T-helper 2 cell treated with Interferon-gamma antibody and Interleukin-4, amounts not matched to agents 5 μg/mL and 100 μg/mL, for 36 hours (primary cell): ENCODE results near the gene ATXN1.
A peak's percentile ranks its signal among the peaks of the same experiment; 100 is the strongest.
"Not testable (repeated sequence)": the region's sequence is repeated elsewhere in the genome, so short reads cannot be mapped to it uniquely, and the experiment has no call there.

ENCODE experiments used
- DNase-seq: peaks from one replicate; pipeline ENCODE4 v3.0.0; 2021; ENCODE audit warnings: low spot score
- H3K27ac Mint-ChIP-seq: one replicate; pipeline ENCODE4 v1.8.0; 2021; ENCODE audit warnings: mild to moderate bottlenecking, mixed read lengths
- H3K27me3 Mint-ChIP-seq: one replicate; pipeline ENCODE4 v1.8.0; 2021; ENCODE audit warnings: low read depth, mixed read lengths
- H3K36me3 Mint-ChIP-seq: one replicate; pipeline ENCODE4 v1.8.0; 2021; ENCODE audit warnings: low read depth, mixed read lengths
- H3K4me1 Mint-ChIP-seq: one replicate; pipeline ENCODE4 v1.8.0; 2021; ENCODE audit warnings: low read depth, mixed read lengths
- H3K4me3 Mint-ChIP-seq: one replicate; pipeline ENCODE4 v1.8.0; 2022; ENCODE audit warnings: mild to moderate bottlenecking, moderate library complexity, mixed read lengths
- H3K9me3 Mint-ChIP-seq: one replicate; pipeline ENCODE4 v1.8.0; 2021; ENCODE audit warnings: mixed read lengths

Gene ATXN1

GRCh38 chr6:16721977-16722376, 39.3 kb downstream of the ATXN1 start:
- no peaks in the 10 kb centered on the region for H3K27me3 Mint-ChIP-seq
- H3K9me3 Mint-ChIP-seq = no peaks in the 10 kb centered on the region
- H3K36me3 Mint-ChIP-seq = peaks cover 28% of the 10 kb centered on the region
- no peak overlapping the region for H3K27ac Mint-ChIP-seq
- H3K4me1 Mint-ChIP-seq = peaks cover 48% of the 10 kb centered on the region
- no peak for DNase-seq
- no peak overlapping the region for H3K4me3 Mint-ChIP-seq

GRCh38 chr6:16720861-16721260, 40.4 kb downstream of the ATXN1 start:
- no peak overlapping the region for H3K27ac Mint-ChIP-seq

GRCh38 chr6:16719488-16719887, 41.8 kb downstream of the ATXN1 start:
- peaks cover 41% of the 10 kb centered on the region for H3K4me1 Mint-ChIP-seq
- H3K27me3 Mint-ChIP-seq = no peaks in the 10 kb centered on the region
- H3K4me3 Mint-ChIP-seq = no peak overlapping the region
- no peak for DNase-seq
- peaks cover 31% of the 10 kb centered on the region for H3K36me3 Mint-ChIP-seq
- no peak overlapping the region for H3K27ac Mint-ChIP-seq
- H3K9me3 Mint-ChIP-seq = no peaks in the 10 kb centered on the region

More at GRCh38 chr6:16720861-16721260, 40.4 kb downstream of the ATXN1 start:
- no peak for DNase-seq
- Mint-ChIP-seq H3K9me3 (no peaks in the 10 kb centered on the region), H3K4me3 (no peak overlapping the region), H3K27me3 (no peaks in the 10 kb centered on the region), H3K36me3 (peaks cover 34% of the 10 kb centered on the region), H3K4me1 (peaks cover 46% of the 10 kb centered on the region)

- no peak overlapping the region for H3K4me3 Mint-ChIP-seq
- H3K9me3 Mint-ChIP-seq = no peaks in the 10 kb centered on the region
- peaks cover 34% of the 10 kb centered on the region for H3K36me3 Mint-ChIP-seq
- no peak overlapping the region for H3K27ac Mint-ChIP-seq
- no peaks in the 10 kb centered on the region for H3K27me3 Mint-ChIP-seq
- H3K4me1 Mint-ChIP-seq = peaks cover 37% of the 10 kb centered on the region
- no peak for DNase-seq
These were observed 42.9 kb downstream of the ATXN1 start for GRCh38 chr6:16718356-16718755.

GRCh38 chr6:16717275-16717942, 43.9 kb downstream of the ATXN1 start:
- Mint-ChIP-seq H3K27ac (no peak overlapping the region), H3K36me3 (peaks cover 32% of the 10 kb centered on the region)

GRCh38 chr6:16716321-16716858, 44.9 kb downstream of the ATXN1 start:
- no peak for DNase-seq
- Mint-ChIP-seq H3K27me3 (no peaks in the 10 kb centered on the region), H3K36me3 (peaks cover 29% of the 10 kb centered on the region), H3K4me3 (no peak overlapping the region), H3K4me1 (peaks cover 50% of the 10 kb centered on the region), H3K27ac (no peak overlapping the region), H3K9me3 (no peaks in the 10 kb centered on the region)

More at GRCh38 chr6:16717275-16717942, 43.9 kb downstream of the ATXN1 start:
- Mint-ChIP-seq H3K4me3 (no peak overlapping the region), H3K27me3 (no peaks in the 10 kb centered on the region), H3K9me3 (no peaks in the 10 kb centered on the region), H3K4me1 (peaks cover 43% of the 10 kb centered on the region)
- DNase-seq = no peak

GRCh38 chr6:16713597-16713996, 47.7 kb downstream of the ATXN1 start:
- no peak overlapping the region for H3K4me3 Mint-ChIP-seq
- no peaks in the 10 kb centered on the region for H3K9me3 Mint-ChIP-seq
- peaks cover 21% of the 10 kb centered on the region for H3K36me3 Mint-ChIP-seq
- H3K27me3 Mint-ChIP-seq = no peaks in the 10 kb centered on the region
- no peak for DNase-seq
- no peak overlapping the region for H3K27ac Mint-ChIP-seq
- peaks cover 55% of the 10 kb centered on the region for H3K4me1 Mint-ChIP-seq

- Mint-ChIP-seq H3K27ac (peak overlapping the region; percentile 93), H3K4me3 (peak overlapping the region; percentile 84), H3K9me3 (no peaks in the 10 kb centered on the region), H3K4me1 (peaks cover 54% of the 10 kb centered on the region), H3K36me3 (peaks cover 23% of the 10 kb centered on the region), H3K27me3 (no peaks in the 10 kb centered on the region)
- no peak for DNase-seq
These were observed 48.3 kb downstream of the ATXN1 start for GRCh38 chr6:16712931-16713484.

GRCh38 chr6:16712255-16712930, 48.9 kb downstream of the ATXN1 start:
- Mint-ChIP-seq H3K9me3 (no peaks in the 10 kb centered on the region), H3K27me3 (no peaks in the 10 kb centered on the region), H3K27ac (peak overlapping the region; percentile 93), H3K36me3 (peaks cover 20% of the 10 kb centered on the region), H3K4me1 (peaks cover 54% of the 10 kb centered on the region), H3K4me3 (peak overlapping the region; percentile 84)
- DNase-seq = no peak

GRCh38 chr6:16711546-16712254, 49.6 kb downstream of the ATXN1 start:
- H3K36me3 Mint-ChIP-seq = peaks cover 19% of the 10 kb centered on the region
- peak overlapping the region; percentile 84 for H3K4me3 Mint-ChIP-seq
- DNase-seq = no peak
- peaks cover 56% of the 10 kb centered on the region for H3K4me1 Mint-ChIP-seq
- H3K9me3 Mint-ChIP-seq = no peaks in the 10 kb centered on the region
- H3K27me3 Mint-ChIP-seq = no peaks in the 10 kb centered on the region
- H3K27ac Mint-ChIP-seq = peak overlapping the region; percentile 93

- Mint-ChIP-seq H3K4me1 (peaks cover 61% of the 10 kb centered on the region), H3K4me3 (peak overlapping the region; percentile 51), H3K27me3 (no peaks in the 10 kb centered on the region), H3K27ac (peak overlapping the region; percentile 64), H3K9me3 (no peaks in the 10 kb centered on the region), H3K36me3 (peaks cover 15% of the 10 kb centered on the region)
- no peak for DNase-seq
These were observed 54.1 kb downstream of the ATXN1 start for GRCh38 chr6:16706911-16707783.

- Mint-ChIP-seq H3K4me1 (peaks cover 58% of the 10 kb centered on the region), H3K36me3 (peaks cover 18% of the 10 kb centered on the region), H3K27ac (peak overlapping the region; percentile 64)
- not testable (repeated sequence) for H3K9me3 Mint-ChIP-seq, H3K27me3 Mint-ChIP-seq, DNase-seq, H3K4me3 Mint-ChIP-seq
These were observed 54.8 kb downstream of the ATXN1 start for GRCh38 chr6:16706491-16706890.

- Mint-ChIP-seq H3K4me3 (peak overlapping the region; percentile 25), H3K27me3 (no peaks in the 10 kb centered on the region), H3K36me3 (peaks cover 20% of the 10 kb centered on the region), H3K4me1 (peaks cover 59% of the 10 kb centered on the region), H3K9me3 (no peaks in the 10 kb centered on the region), H3K27ac (peak overlapping the region; percentile 17)
- DNase-seq = no peak
These were observed 55.2 kb downstream of the ATXN1 start for GRCh38 chr6:16706029-16706428.
